GM12878 (cell line): ENCODE data around the gene DCAF5.
"Not testable (repeated sequence)": the region's sequence is repeated elsewhere in the genome, so short reads cannot be mapped to it uniquely, and the experiment has no call there.

Experiments
- ATF2 ChIP-seq: IDR thresholded peaks from 2 replicates; pipeline ENCODE4 v1.6.1; 2012; ENCODE audit warnings: low read length, inconsistent platforms
- BACH1 ChIP-seq: fragments of 450-650 bp; IDR thresholded peaks from 2 replicates; pipeline ENCODE4 v1.6.1; 2017; ENCODE audit warnings: mild to moderate bottlenecking, borderline replicate concordance
- CREB1 ChIP-seq: IDR thresholded peaks from 2 replicates; pipeline ENCODE4 v1.6.1; 2012; ENCODE audit warnings: low read depth, mild to moderate bottlenecking, inconsistent platforms
- CTCF ChIP-seq, 3 experiments: IDR thresholded peaks in 2 of 3; conservative IDR thresholded peaks in 1 of 3; 2 replicates each; pipeline ENCODE4 v1.5.1; 2011; ENCODE audit warnings: low read depth in 3 of 3, low read length in 3 of 3, mild to moderate bottlenecking in 3 of 3, control low read depth in 2 of 3, moderate library complexity in 2 of 3, inconsistent platforms in 1 of 3, mixed read lengths in 1 of 3; ENCODE audit not compliant: control insufficient read depth in 2 of 3, insufficient read depth in 1 of 3; ENCODE audit errors: extremely low read depth in 1 of 3
- EED ChIP-seq: sonication (generic); IDR thresholded peaks from 2 replicates; pipeline ENCODE4 v1.6.1; 2016; ENCODE audit warnings: antibody characterized with exemption, low read depth
- PBX3 ChIP-seq: IDR thresholded peaks from 2 replicates; pipeline ENCODE4 v1.6.1; 2011; ENCODE audit warnings: mild to moderate bottlenecking, low read depth, low read length, moderate library complexity; ENCODE audit not compliant: insufficient replicate concordance
- POLR2A ChIP-seq: IDR thresholded peaks from 2 replicates; pipeline ENCODE4 v1.6.1; 2011; ENCODE audit warnings: low read depth, mild to moderate bottlenecking, low read length
- RAD21 ChIP-seq: IDR thresholded peaks from 2 replicates; pipeline ENCODE4 v1.6.1; 2011; ENCODE audit warnings: mild to moderate bottlenecking, low read depth, low read length, moderate library complexity; ENCODE audit not compliant: insufficient read depth
- RELA ChIP-seq: fragments of 450-650 bp; IDR thresholded peaks from 2 replicates; pipeline ENCODE4 v1.8.0; 2014; ENCODE audit warnings: borderline replicate concordance; ENCODE audit not compliant: partially characterized antibody
- SP1 ChIP-seq: IDR thresholded peaks from one replicate; pipeline ENCODE4 v1.6.1; 2011; ENCODE audit warnings: low read depth, low read length
- SREBF2 ChIP-seq: IDR thresholded peaks from 2 replicates; pipeline ENCODE4 v1.6.1; 2012; ENCODE audit warnings: mild to moderate bottlenecking, low read length
- USF2 ChIP-seq: IDR thresholded peaks from 2 replicates; pipeline ENCODE4 v1.6.1; 2011; ENCODE audit warnings: low read depth, low read length, improper control_type of control experiment, borderline replicate concordance
- ZBTB33 ChIP-seq: fragments of 450-650 bp; IDR thresholded peaks from 2 replicates; pipeline ENCODE4 v1.6.1; 2017; ENCODE audit warnings: mild to moderate bottlenecking

- TF ChIP-seq POLR2A; CREB1; ZBTB33; USF2; PBX3; EED; CTCF (IDR thresholded peaks at IDR 0.05 in 2 of 3, conservative IDR thresholded peaks at IDR 0.05 in 1 of 3; ENCODE audit: control insufficient read depth in 2 of 3, extremely low read depth in 1 of 3, insufficient read depth in 1 of 3, low read depth in 3 of 3, low read length in 3 of 3); RELA; RAD21; SP1; BACH1; SREBF2; ATF2: not testable (repeated sequence)
Observed at GRCh38 chr14:69065934-69066333, 87.0 kb downstream of the DCAF5 start.
